ENCODE measurements around the gene MCRIP1. TPM values are rescaled to one million over a fixed set of nuclear protein-coding genes. Genes with fewer than 3 reads are reported as not detected.

MCRIP1 gene
- total and polyA plus RNA-seq, 2 experiments from 2014 or later: 102 to 145 TPM

GRCh38 chr17:81802048-81802758 lies 30.9 kb downstream of the MCRIP1 start:
- Histone ChIP-seq H4K20me1 (ENCODE audit: insufficient read depth) (no peaks in the 10 kb centered on the region), H3K4me2 (ENCODE audit: unreplicated experiment) (no peak overlapping the region), H2AFZ (no peak overlapping the region), H3K4me3 (no peak overlapping the region), H3K36me3 (ENCODE audit: low read depth) (no peaks in the 10 kb centered on the region), H3K9me2 (ENCODE audit: insufficient read depth) (no peaks in the 10 kb centered on the region), H3K4me1 (ENCODE audit: insufficient read depth) (no peaks in the 10 kb centered on the region), H3F3A (ENCODE audit: insufficient read depth) (no peaks in the 10 kb centered on the region), H3K79me2 (ENCODE audit: insufficient read depth) (no peaks in the 10 kb centered on the region), H3K9me3 (ENCODE audit: low read depth) (no peaks in the 10 kb centered on the region), H3K27me3 (replicated peaks; ENCODE audit: insufficient read depth) (peaks cover 69% of the 10 kb centered on the region), H3K9ac (no peak overlapping the region), H3K27ac (no peak overlapping the region)
- DNase-seq: no peak
- TF ChIP-seq EZH2phosphoT487 (IDR thresholded peaks at IDR 0.05; ENCODE audit: insufficient read depth, low read depth) (no peak), EZH2 (IDR thresholded peaks at IDR 0.05; ENCODE audit: insufficient read depth, poor library complexity, severe bottlenecking) (no peak)
- 56 to 59% methylated on average over 9 of the region's 9 CpGs for WGBS, 2 experiments (ENCODE audit: low coverage in 1 of 2, low lambda C conversion rate in 2 of 2, missing lambda C conversion rate in 2 of 2)
- in situ Hi-C loops (cut with MboI): no loop called here

GRCh38 chr17:81801327-81801726 lies 31.8 kb downstream of the MCRIP1 start:
- no peak overlapping the region for H3K27ac ChIP-seq
- H3K9me3 ChIP-seq (ENCODE audit: low read depth): no peaks in the 10 kb centered on the region
- H3K4me1 ChIP-seq (ENCODE audit: insufficient read depth): no peaks in the 10 kb centered on the region
- no peak overlapping the region for H2AFZ ChIP-seq
- no peaks in the 10 kb centered on the region for H4K20me1 ChIP-seq (ENCODE audit: insufficient read depth)
- no peak overlapping the region for H3K4me2 ChIP-seq (ENCODE audit: unreplicated experiment)
- TF ChIP-seq EZH2 (IDR thresholded peaks at IDR 0.05; ENCODE audit: insufficient read depth, poor library complexity, severe bottlenecking) (no peak), EZH2phosphoT487 (IDR thresholded peaks at IDR 0.05; ENCODE audit: insufficient read depth, low read depth) (no peak)
- H3K4me3 ChIP-seq: no peak overlapping the region
- H3K79me2 ChIP-seq (ENCODE audit: insufficient read depth): no peaks in the 10 kb centered on the region
- no peak for DNase-seq
- no peaks in the 10 kb centered on the region for H3F3A ChIP-seq (ENCODE audit: insufficient read depth)
- H3K9ac ChIP-seq: no peak overlapping the region
- H3K27me3 ChIP-seq (replicated peaks; ENCODE audit: insufficient read depth): peaks cover 63% of the 10 kb centered on the region
- H3K36me3 ChIP-seq (ENCODE audit: low read depth): no peaks in the 10 kb centered on the region
- 66 to 71% methylated on average over 9 of the region's 9 CpGs for WGBS, 2 experiments (ENCODE audit: low coverage in 1 of 2, low lambda C conversion rate in 2 of 2, missing lambda C conversion rate in 2 of 2)
- H3K9me2 ChIP-seq (ENCODE audit: insufficient read depth): no peaks in the 10 kb centered on the region
- in situ Hi-C loops (cut with MboI): no loop called here

DNA sequence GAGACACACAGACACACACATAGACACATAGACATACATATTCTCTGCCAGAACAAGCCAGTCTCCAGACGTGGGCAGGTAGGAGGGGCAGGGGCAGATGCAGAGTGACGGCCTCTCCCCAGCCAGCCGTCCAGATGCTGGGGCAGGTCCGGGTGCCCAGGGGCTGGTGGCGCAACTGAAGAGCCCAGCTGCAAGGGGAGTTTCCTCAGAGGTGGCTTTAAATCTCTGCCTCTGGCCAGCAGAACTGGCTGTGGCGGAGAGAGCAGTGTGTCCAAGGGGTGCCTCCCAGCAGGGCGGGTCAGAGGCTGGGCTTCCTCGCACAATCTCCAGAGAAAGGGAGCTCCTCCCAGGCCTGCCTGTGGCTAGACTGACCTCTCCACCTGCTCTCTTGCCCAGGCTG lies 38.6 kb downstream of the MCRIP1 start:
- Histone ChIP-seq H3F3A (ENCODE audit: insufficient read depth) (peaks cover 4% of the 10 kb centered on the region; the same call in 1 of the 2 replicates), H4K20me1 (ENCODE audit: insufficient read depth) (no peaks in the 10 kb centered on the region), H3K9me2 (ENCODE audit: insufficient read depth) (no peaks in the 10 kb centered on the region), H3K4me1 (ENCODE audit: insufficient read depth) (no peaks in the 10 kb centered on the region), H3K27ac (no peak overlapping the region), H3K27me3 (replicated peaks; ENCODE audit: insufficient read depth) (no peaks in the 10 kb centered on the region; the same call in 1 of the 2 replicates), H2AFZ (no peak overlapping the region), H3K4me3 (no peak overlapping the region), H3K9ac (no peak overlapping the region), H3K9me3 (ENCODE audit: low read depth) (no peaks in the 10 kb centered on the region), H3K4me2 (ENCODE audit: unreplicated experiment) (no peak overlapping the region), H3K79me2 (ENCODE audit: insufficient read depth) (no peaks in the 10 kb centered on the region), H3K36me3 (ENCODE audit: low read depth) (no peaks in the 10 kb centered on the region)
- TF ChIP-seq EZH2 (IDR thresholded peaks at IDR 0.05; ENCODE audit: insufficient read depth, poor library complexity, severe bottlenecking): no peak
- TF ChIP-seq EZH2phosphoT487 (IDR thresholded peaks at IDR 0.05; ENCODE audit: insufficient read depth, low read depth): no peak
- in situ Hi-C loops (cut with MboI): no loop called here
- WGBS, 2 experiments (ENCODE audit: low coverage in 1 of 2, low lambda C conversion rate in 2 of 2, missing lambda C conversion rate in 2 of 2): 42 to 51% methylated on average over 8 of the region's 8 CpGs
- no peak for DNase-seq

GRCh38 chr17:81794074-81794476 lies 39.0 kb downstream of the MCRIP1 start:
- H3K79me2 ChIP-seq (ENCODE audit: insufficient read depth): no peaks in the 10 kb centered on the region
- DNase-seq: no peak
- no peaks in the 10 kb centered on the region for H3K4me1 ChIP-seq (ENCODE audit: insufficient read depth)
- H3K27ac ChIP-seq: no peak overlapping the region
- H3F3A ChIP-seq (ENCODE audit: insufficient read depth): peaks cover 4% of the 10 kb centered on the region; the same call in 1 of the 2 replicates
- H2AFZ ChIP-seq: no peak overlapping the region
- no peak overlapping the region for H3K4me2 ChIP-seq (ENCODE audit: unreplicated experiment)
- no peak overlapping the region for H3K9ac ChIP-seq
- in situ Hi-C loops (cut with MboI): no loop called here
- no peak overlapping the region for H3K4me3 ChIP-seq
- no peaks in the 10 kb centered on the region; the same call in 1 of the 2 replicates for H3K27me3 ChIP-seq (replicated peaks; ENCODE audit: insufficient read depth)
- no peaks in the 10 kb centered on the region for H3K9me2 ChIP-seq (ENCODE audit: insufficient read depth)
- no peaks in the 10 kb centered on the region for H3K36me3 ChIP-seq (ENCODE audit: low read depth)
- H3K9me3 ChIP-seq (ENCODE audit: low read depth): no peaks in the 10 kb centered on the region
- H4K20me1 ChIP-seq (ENCODE audit: insufficient read depth): no peaks in the 10 kb centered on the region
- WGBS, 2 experiments (ENCODE audit: low coverage in 1 of 2, low lambda C conversion rate in 2 of 2, missing lambda C conversion rate in 2 of 2): 85 to 97% methylated on average over 3 of the region's 3 CpGs
- no peak for TF ChIP-seq EZH2phosphoT487 (IDR thresholded peaks at IDR 0.05; ENCODE audit: insufficient read depth, low read depth)
- TF ChIP-seq EZH2 (IDR thresholded peaks at IDR 0.05; ENCODE audit: insufficient read depth, poor library complexity, severe bottlenecking): no peak
